Liver (tissue), 9 donors: ENCODE results near the gene MARCHF10. TPM values are rescaled to one million over a fixed set of nuclear protein-coding genes. Genes with fewer than 3 reads are reported as not detected.

Experiments used
- DNase-seq: peaks from one replicate; pipeline ENCODE4 v3.0.0-alpha.2; 2017; ENCODE audit warnings: low spot score
- H3K27ac ChIP-seq, 2 donors: one replicate each; pipeline ENCODE4 v1.7.0; 2013; ENCODE audit warnings: inconsistent platforms in 2 of 2, low read length in 2 of 2, control low read depth in 1 of 2, low read depth in 1 of 2, mild to moderate bottlenecking in 1 of 2
- H3K27me3 ChIP-seq, 4 donors: one replicate each; pipeline versions ENCODE4 v1.6.1 to v1.7.0; 2013; ENCODE audit warnings: low read length in 3 of 4, inconsistent platforms in 1 of 4, mild to moderate bottlenecking in 1 of 4, moderate library complexity in 1 of 4; ENCODE audit not compliant: control insufficient read depth in 4 of 4, insufficient read depth in 4 of 4
- H3K36me3 ChIP-seq, 4 donors: one replicate each; pipeline versions ENCODE4 v1.6.1 to v1.7.0; 2013; ENCODE audit warnings: low read length in 3 of 4, mild to moderate bottlenecking in 3 of 4, low read depth in 1 of 4, moderate library complexity in 1 of 4; ENCODE audit not compliant: control insufficient read depth in 4 of 4, insufficient read depth in 3 of 4
- H3K4me1 ChIP-seq, 4 donors: one replicate each; pipeline versions ENCODE4 v1.6.1 to v1.7.0; 2013; ENCODE audit warnings: low read length in 3 of 4, mild to moderate bottlenecking in 3 of 4, moderate library complexity in 1 of 4; ENCODE audit not compliant: control insufficient read depth in 4 of 4, insufficient read depth in 4 of 4
- H3K4me3 ChIP-seq, 3 donors: one replicate each; pipeline versions ENCODE4 v1.6.1 to v1.7.0; 2013; ENCODE audit warnings: low read length in 3 of 3, control low read depth in 1 of 3, low read depth in 1 of 3, mild to moderate bottlenecking in 1 of 3
- H3K9ac ChIP-seq, 2 donors: one replicate each; pipeline ENCODE4 v1.7.0; 2013; ENCODE audit warnings: low read length in 2 of 2, mild to moderate bottlenecking in 2 of 2, moderate library complexity in 2 of 2, control low read depth in 1 of 2, low read depth in 1 of 2
- H3K9me3 ChIP-seq, 4 donors: one replicate each; pipeline versions ENCODE4 v1.6.1 to v1.7.0; 2013; ENCODE audit warnings: low read length in 3 of 4; ENCODE audit not compliant: control insufficient read depth in 4 of 4
- ATF3 ChIP-seq: IDR thresholded peaks from 2 replicates; pipeline ENCODE4 v1.6.1; 2016; ENCODE audit warnings: antibody characterized with exemption
- CTCF ChIP-seq: fragments of 150-350 bp; IDR thresholded peaks from 2 replicates; pipeline ENCODE4 v1.5.1; 2017; ENCODE audit warnings: improper control_type of control experiment, low read depth, low read length; ENCODE audit not compliant: missing input control
- EGR1 ChIP-seq, 2 donors: IDR thresholded peaks; 2 replicates each; pipeline ENCODE4 v1.6.1; 2016 to 2018; ENCODE audit warnings: antibody characterized with exemption in 2 of 2, low read depth in 2 of 2
- FOXA1 ChIP-seq: IDR thresholded peaks from 2 replicates; pipeline ENCODE4 v1.6.1; 2016; ENCODE audit warnings: antibody characterized with exemption
- FOXA2 ChIP-seq: IDR thresholded peaks from 2 replicates; pipeline ENCODE4 v1.6.1; 2016; ENCODE audit warnings: antibody characterized with exemption
- GABPA ChIP-seq, 2 donors: IDR thresholded peaks in 1 of 2; conservative IDR thresholded peaks in 1 of 2; 2 replicates each; pipeline ENCODE4 v1.6.1; 2016; ENCODE audit warnings: antibody characterized with exemption in 2 of 2, mild to moderate bottlenecking in 1 of 2, moderate library complexity in 1 of 2
- HNF4A ChIP-seq, 2 donors: conservative IDR thresholded peaks; 2 replicates each; pipeline ENCODE4 v1.6.1; 2016; ENCODE audit warnings: antibody characterized with exemption in 2 of 2, mild to moderate bottlenecking in 2 of 2
- HNF4G ChIP-seq: IDR thresholded peaks from 2 replicates; pipeline ENCODE4 v1.6.1; 2016; ENCODE audit warnings: antibody characterized with exemption
- JUND ChIP-seq, 2 donors: IDR thresholded peaks; 2 replicates each; pipeline ENCODE4 v1.6.1; 2016; ENCODE audit warnings: antibody characterized with exemption in 2 of 2
- MAX ChIP-seq: IDR thresholded peaks from 2 replicates; pipeline ENCODE4 v1.6.1; 2016; ENCODE audit warnings: antibody characterized with exemption
- NR2F2 ChIP-seq: IDR thresholded peaks from 2 replicates; pipeline ENCODE4 v1.6.1; 2016; ENCODE audit warnings: antibody characterized with exemption
- RAD21 ChIP-seq, 2 donors: IDR thresholded peaks; 2 replicates each; pipeline ENCODE4 v1.6.1; 2016; ENCODE audit warnings: antibody characterized with exemption in 2 of 2, mild to moderate bottlenecking in 2 of 2
- REST ChIP-seq: IDR thresholded peaks from 2 replicates; pipeline ENCODE4 v1.6.1; 2016; ENCODE audit warnings: antibody characterized with exemption, mild to moderate bottlenecking
- RXRA ChIP-seq, 2 donors: IDR thresholded peaks; 2 replicates each; pipeline ENCODE4 v1.6.1; 2017 to 2018; ENCODE audit warnings: antibody characterized with exemption in 2 of 2, mild to moderate bottlenecking in 1 of 2
- SP1 ChIP-seq: IDR thresholded peaks from 2 replicates; pipeline ENCODE4 v1.6.1; 2018; ENCODE audit warnings: antibody characterized with exemption, mild to moderate bottlenecking
- TAF1 ChIP-seq: conservative IDR thresholded peaks from 2 replicates; pipeline ENCODE4 v1.6.1; 2016; ENCODE audit warnings: antibody characterized with exemption, mild to moderate bottlenecking
- YY1 ChIP-seq: IDR thresholded peaks from 2 replicates; pipeline ENCODE4 v1.6.1; 2016; ENCODE audit warnings: antibody characterized with exemption, mild to moderate bottlenecking
- ZBTB33 ChIP-seq: IDR thresholded peaks from 2 replicates; pipeline ENCODE4 v1.6.1; 2016; ENCODE audit warnings: antibody characterized with exemption
- WGBS: extraction: QIAGEN DNeasy Blood & Tissue Kit; methylation state at CpG from one replicate; pipeline ENCODE4 v1.1.7; 2013; 5-methylcytosine and 5-hydroxymethylcytosine counted together
- polyA plus RNA-seq, 2 donors: library from polyadenylated mRNA; stranded (reverse) in 1 of 2; unstranded in 1 of 2; fragments of 200-250 nt in 1 of 2; fragments of >200 nt in 1 of 2; fragmentation: Nextera tagmentation in 1 of 2; extraction: Ambion mirVana in 1 of 2; gene quantifications; one replicate each; pipeline versions ENCODE4 v1.2.1 to v1.2.3, GENCODE V29; 2013 to 2015
- total RNA-seq, 2 donors: library from RNA; depleted of rRNA; stranded (reverse); fragments of >200 nt; gene quantifications; one replicate each; pipeline ENCODE4 v1.2.3, GENCODE V29; 2014
- donor health status: healthy.
- donor health status: healthy.
- donor health status: healthy.
- donor health status: healthy.
- donor health status: healthy.

MARCHF10 gene
- total and polyA plus RNA-seq, 4 donors = not detected

- no peak for DNase-seq
- H3K4me3 ChIP-seq = no peak overlapping the region
- H3K36me3 ChIP-seq = no peaks in the 10 kb centered on the region
- 77% methylated on average over 14 of the region's 14 CpGs for WGBS
- no peaks in the 10 kb centered on the region for H3K27me3 ChIP-seq
- no peak overlapping the region for H3K27ac ChIP-seq
- H3K9ac ChIP-seq = no peak overlapping the region
- no peaks in the 10 kb centered on the region for H3K4me1 ChIP-seq
- TF ChIP-seq ATF3 (no peak), MAX (no peak), HNF4G (no peak), JUND (IDR thresholded peaks at IDR 0.05) (no peak), CTCF (no peak), YY1 (no peak), FOXA2 (no peak), GABPA (IDR thresholded peaks at IDR 0.05 in 1 of 2, conservative IDR thresholded peaks at IDR 0.05 in 1 of 2) (no peak), REST (no peak), FOXA1 (no peak), NR2F2 (no peak), RAD21 (IDR thresholded peaks at IDR 0.05) (no peak), HNF4A (conservative IDR thresholded peaks at IDR 0.05) (no peak), RXRA (IDR thresholded peaks at IDR 0.05) (no peak), SP1 (no peak), ZBTB33 (no peak), TAF1 (no peak), EGR1 (IDR thresholded peaks at IDR 0.05; ENCODE audit: low read depth in 2 of 2) (no peak)
- H3K9me3 ChIP-seq = no peaks in the 10 kb centered on the region
Measured at GRCh38 chr17:62671553-62671952, 136.6 kb downstream of the MARCHF10 start.
